Duodenal mucosa (tissue), 2 donors: ENCODE measurements around the gene IGLL1.
"Not testable (repeated sequence)": the region's sequence is repeated elsewhere in the genome, so short reads cannot be mapped to it uniquely, and the experiment has no call there.

ENCODE experiments used
- H3K27ac ChIP-seq: one replicate; pipeline ENCODE4 v1.7.0; 2013; ENCODE audit warnings: low read depth, low read length
- H3K27me3 ChIP-seq, 2 donors: one replicate each; pipeline ENCODE4 v1.7.0; 2013; ENCODE audit warnings: low read length in 2 of 2, control low read depth in 1 of 2; ENCODE audit not compliant: insufficient read depth in 2 of 2, control insufficient read depth in 1 of 2
- H3K36me3 ChIP-seq, 2 donors: one replicate each; pipeline ENCODE4 v1.7.0; 2013; ENCODE audit warnings: low read length in 2 of 2, control low read depth in 1 of 2; ENCODE audit not compliant: insufficient read depth in 2 of 2, control insufficient read depth in 1 of 2
- H3K4me1 ChIP-seq, 2 donors: one replicate each; pipeline ENCODE4 v1.7.0; 2013; ENCODE audit warnings: low read length in 2 of 2, control low read depth in 1 of 2; ENCODE audit not compliant: insufficient read depth in 2 of 2, control insufficient read depth in 1 of 2
- H3K4me3 ChIP-seq, 2 donors: one replicate each; pipeline ENCODE4 v1.7.0; 2013; ENCODE audit warnings: low read length in 2 of 2, low read depth in 1 of 2
- H3K9ac ChIP-seq, 2 donors: one replicate each; pipeline ENCODE4 v1.7.0; 2013; ENCODE audit warnings: low read length in 2 of 2, low read depth in 1 of 2
- H3K9me3 ChIP-seq, 2 donors: one replicate each; pipeline ENCODE4 v1.7.0; 2013; ENCODE audit warnings: low read length in 2 of 2, control low read depth in 1 of 2; ENCODE audit not compliant: control insufficient read depth in 1 of 2

Gene IGLL1

DNA sequence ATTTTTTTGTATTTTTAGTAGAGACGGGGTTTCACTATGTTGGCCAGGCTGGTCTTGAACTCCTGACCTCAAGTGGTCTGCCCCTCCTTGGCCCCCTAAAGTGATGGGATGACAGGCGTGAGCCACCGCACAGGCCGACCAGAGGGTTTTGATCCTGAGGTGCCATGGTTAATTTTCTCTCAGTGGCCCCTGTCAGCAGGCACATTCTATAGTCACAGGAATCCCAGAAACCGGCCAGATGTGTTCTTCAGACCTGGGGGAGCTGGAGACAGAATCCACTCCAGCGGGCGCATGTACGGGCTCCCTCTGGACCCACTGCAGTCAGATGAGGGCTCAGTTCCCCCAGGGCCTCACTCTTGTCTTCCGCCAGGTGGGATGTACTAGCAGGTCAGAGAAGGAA, 17.0 kb downstream of the IGLL1 start:
- no peak overlapping the region for H3K9ac ChIP-seq
- H3K27ac ChIP-seq, result no peak overlapping the region
- no peak overlapping the region for H3K4me3 ChIP-seq
- peaks cover 16 to 19% of the 10 kb centered on the region in 2 donors for H3K27me3 ChIP-seq
- no peaks in the 10 kb centered on the region for H3K9me3 ChIP-seq
- no peaks in the 10 kb centered on the region for H3K36me3 ChIP-seq
- H3K4me1 ChIP-seq, result peaks cover 0 to 8% of the 10 kb centered on the region in 2 donors

DNA sequence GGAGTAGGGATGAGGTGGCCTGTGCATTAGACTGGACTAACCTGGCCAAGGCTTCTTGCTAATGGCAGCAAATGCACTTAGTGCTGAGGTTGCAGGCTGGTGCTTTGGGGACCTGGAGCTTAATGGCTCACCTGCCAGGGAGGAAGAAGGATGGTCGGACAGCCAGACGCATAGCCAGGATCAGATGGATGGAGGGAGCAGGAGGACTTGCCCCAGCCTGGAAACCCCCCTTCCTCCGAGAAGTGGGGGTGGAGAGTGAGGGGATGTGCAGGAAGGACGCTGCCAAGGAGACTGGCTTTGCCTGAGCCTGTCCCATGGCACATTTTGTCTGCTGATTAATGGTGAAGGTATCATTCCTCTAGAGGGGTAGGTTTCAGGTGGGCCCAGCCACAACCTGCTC, 17.9 kb downstream of the IGLL1 start:
- Histone ChIP-seq H3K36me3 (no peaks in the 10 kb centered on the region), H3K4me3 (no peak overlapping the region), H3K4me1 (peaks cover 0 to 8% of the 10 kb centered on the region in 2 donors), H3K9me3 (no peaks in the 10 kb centered on the region), H3K27ac (no peak overlapping the region), H3K9ac (no peak overlapping the region), H3K27me3 (peaks cover 15 to 16% of the 10 kb centered on the region in 2 donors)

DNA sequence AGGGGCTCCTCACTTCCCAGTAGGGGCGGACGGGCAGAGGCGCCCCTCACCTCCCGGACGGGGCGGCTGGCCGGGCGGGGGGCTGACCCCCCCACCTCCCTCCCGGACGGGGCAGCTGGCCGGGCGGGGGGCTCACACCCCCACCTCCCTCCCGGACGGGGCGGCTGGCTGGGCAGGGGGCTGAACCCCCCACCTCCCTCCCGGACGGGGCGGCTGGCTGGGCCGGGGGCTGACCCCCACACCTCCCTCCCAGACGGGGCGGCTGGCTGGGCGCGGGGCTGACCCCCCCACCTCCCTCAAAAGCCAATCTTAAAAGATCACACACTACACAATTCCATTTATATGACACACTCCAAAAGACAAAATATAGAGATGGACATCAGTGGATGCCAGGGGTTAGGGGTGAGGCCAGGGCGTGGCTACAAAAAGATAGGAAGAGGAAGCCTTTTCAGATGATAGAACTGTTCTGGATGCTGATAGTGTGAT, 19.0 kb downstream of the IGLL1 start:
- H3K27me3 ChIP-seq, result peaks cover 10 to 16% of the 10 kb centered on the region in 2 donors
- H3K9ac ChIP-seq, H3K4me1 ChIP-seq, H3K27ac ChIP-seq, H3K36me3 ChIP-seq, H3K9me3 ChIP-seq, H3K4me3 ChIP-seq: not testable (repeated sequence)

DNA sequence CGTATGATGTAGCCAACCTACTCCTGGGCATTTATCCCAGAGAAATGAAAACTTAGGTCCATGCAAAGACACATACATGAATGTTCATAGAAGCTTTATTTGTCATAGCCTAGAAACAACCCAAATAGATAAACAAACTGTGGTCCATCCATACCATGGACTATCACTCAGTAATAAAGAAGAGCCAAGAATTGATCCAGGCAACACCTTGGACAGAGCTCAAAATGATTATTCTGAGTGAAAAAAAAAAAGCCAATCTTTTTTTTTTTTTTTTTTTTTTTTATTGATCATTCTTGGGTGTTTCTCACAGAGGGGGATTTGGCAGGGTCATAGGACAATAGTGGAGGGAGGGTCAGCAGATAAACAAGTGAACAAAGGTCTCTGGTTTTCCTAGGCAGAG, 19.9 kb downstream of the IGLL1 start:
- not testable (repeated sequence) for H3K9ac ChIP-seq, H3K27me3 ChIP-seq, H3K9me3 ChIP-seq, H3K4me1 ChIP-seq, H3K4me3 ChIP-seq, H3K27ac ChIP-seq, H3K36me3 ChIP-seq

DNA sequence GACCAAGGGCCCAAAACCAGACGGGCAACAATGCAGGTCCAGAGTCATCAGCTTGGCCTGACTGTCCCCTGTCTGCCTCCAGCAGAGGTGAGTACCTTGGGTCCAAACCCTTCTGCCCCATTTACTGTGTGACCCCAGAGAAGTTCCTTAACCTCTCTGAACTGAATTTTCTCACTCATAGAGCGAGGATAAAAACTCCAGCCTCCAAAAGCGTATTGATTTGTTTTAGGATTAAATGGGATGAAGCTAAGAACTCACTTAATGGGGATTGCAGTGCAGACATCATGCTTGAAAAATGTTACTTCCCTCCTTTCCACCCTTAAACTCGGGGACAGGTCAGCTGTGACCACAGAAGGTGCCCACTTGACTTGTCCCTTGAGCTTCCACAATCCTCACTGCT, 22.6 kb downstream of the IGLL1 start:
- no peaks in the 10 kb centered on the region for H3K9me3 ChIP-seq
- no peaks in the 10 kb centered on the region for H3K36me3 ChIP-seq
- H3K27me3 ChIP-seq, result no peaks in the 10 kb centered on the region
- no peak overlapping the region for H3K27ac ChIP-seq
- no peak overlapping the region for H3K9ac ChIP-seq
- H3K4me3 ChIP-seq, result no peak overlapping the region
- no peaks in the 10 kb centered on the region for H3K4me1 ChIP-seq

DNA sequence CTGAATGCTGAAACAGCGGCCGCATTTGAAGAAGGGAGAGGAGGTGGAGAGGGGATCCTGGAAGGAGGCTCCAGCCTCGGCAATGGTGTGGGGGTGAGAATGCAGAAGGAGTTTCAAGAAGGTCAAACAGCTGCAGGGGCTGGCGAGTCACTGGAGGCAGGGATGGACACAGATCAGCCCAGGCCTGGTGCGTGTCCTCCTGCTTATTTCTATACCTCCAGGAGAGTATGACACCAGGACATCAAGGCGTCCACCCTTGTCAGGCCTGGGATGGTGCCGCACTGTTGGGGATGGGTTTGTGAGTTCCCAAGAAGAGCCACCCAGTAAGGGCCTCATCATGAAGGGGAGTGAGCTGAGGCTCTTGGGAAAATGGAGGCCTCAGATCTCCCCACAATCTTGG, 23.1 kb downstream of the IGLL1 start:
- H3K36me3 ChIP-seq, result no peaks in the 10 kb centered on the region
- no peak overlapping the region for H3K4me3 ChIP-seq
- H3K4me1 ChIP-seq, result no peaks in the 10 kb centered on the region
- H3K9me3 ChIP-seq, result no peaks in the 10 kb centered on the region
- no peaks in the 10 kb centered on the region for H3K27me3 ChIP-seq
- H3K27ac ChIP-seq, result no peak overlapping the region
- H3K9ac ChIP-seq, result no peak overlapping the region

DNA sequence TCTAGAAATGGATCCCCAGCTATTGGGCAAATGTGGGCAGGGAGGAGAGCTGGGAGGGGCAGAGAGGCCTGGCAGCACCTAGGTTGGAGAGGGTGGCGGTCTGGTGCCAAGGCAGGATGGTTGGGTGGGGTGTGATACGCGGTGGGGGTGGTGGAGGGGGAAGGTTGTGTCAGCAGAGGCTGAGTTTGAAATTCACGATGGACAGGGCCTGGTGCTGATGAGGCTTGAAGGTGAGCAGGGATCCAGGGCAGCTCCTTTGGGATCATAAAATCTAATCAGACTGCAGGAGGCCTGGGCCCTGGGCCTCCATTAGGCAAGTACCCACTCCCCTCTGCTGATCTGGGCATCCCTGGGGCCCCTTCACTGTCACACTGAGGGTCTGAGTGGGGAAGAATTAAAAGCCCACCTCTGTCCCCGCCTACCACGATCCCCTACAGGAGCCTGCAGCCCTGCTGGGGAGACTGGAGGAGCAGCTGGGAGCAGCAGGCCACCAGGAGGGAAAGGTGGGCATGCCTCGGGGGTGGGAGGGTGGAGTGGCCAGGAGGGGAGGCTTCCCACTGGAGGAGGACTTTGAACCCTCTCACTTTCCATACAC, 24.0 kb downstream of the IGLL1 start:
- Histone ChIP-seq H3K9ac (no peak overlapping the region), H3K4me3 (no peak overlapping the region), H3K9me3 (no peaks in the 10 kb centered on the region), H3K27ac (no peak overlapping the region), H3K27me3 (no peaks in the 10 kb centered on the region), H3K4me1 (no peaks in the 10 kb centered on the region), H3K36me3 (no peaks in the 10 kb centered on the region)

DNA sequence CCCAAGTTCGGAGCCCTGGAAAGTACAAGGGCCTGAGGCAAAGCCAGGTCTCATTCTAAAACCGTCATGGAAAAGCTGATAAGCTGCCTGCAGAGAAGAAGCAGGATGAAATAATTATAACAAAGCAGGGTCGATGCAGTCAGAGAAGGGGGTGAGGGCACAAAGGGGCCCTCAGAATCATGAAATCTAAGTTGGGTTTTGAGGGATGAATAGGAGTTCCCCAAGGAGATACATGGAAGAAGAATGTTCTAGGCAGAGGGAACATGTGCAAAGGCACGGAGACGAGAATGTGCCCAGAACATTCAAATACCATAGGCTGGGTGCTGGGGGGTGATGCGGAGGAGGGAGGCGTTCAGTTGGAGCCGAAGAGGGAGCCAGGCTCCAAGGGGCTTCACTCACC, 25.0 kb downstream of the IGLL1 start:
- no peaks in the 10 kb centered on the region for H3K27me3 ChIP-seq
- H3K27ac ChIP-seq, result no peak overlapping the region
- H3K4me1 ChIP-seq, result no peaks in the 10 kb centered on the region
- no peak overlapping the region for H3K9ac ChIP-seq
- no peaks in the 10 kb centered on the region for H3K9me3 ChIP-seq
- no peak overlapping the region for H3K4me3 ChIP-seq
- H3K36me3 ChIP-seq, result no peaks in the 10 kb centered on the region

DNA sequence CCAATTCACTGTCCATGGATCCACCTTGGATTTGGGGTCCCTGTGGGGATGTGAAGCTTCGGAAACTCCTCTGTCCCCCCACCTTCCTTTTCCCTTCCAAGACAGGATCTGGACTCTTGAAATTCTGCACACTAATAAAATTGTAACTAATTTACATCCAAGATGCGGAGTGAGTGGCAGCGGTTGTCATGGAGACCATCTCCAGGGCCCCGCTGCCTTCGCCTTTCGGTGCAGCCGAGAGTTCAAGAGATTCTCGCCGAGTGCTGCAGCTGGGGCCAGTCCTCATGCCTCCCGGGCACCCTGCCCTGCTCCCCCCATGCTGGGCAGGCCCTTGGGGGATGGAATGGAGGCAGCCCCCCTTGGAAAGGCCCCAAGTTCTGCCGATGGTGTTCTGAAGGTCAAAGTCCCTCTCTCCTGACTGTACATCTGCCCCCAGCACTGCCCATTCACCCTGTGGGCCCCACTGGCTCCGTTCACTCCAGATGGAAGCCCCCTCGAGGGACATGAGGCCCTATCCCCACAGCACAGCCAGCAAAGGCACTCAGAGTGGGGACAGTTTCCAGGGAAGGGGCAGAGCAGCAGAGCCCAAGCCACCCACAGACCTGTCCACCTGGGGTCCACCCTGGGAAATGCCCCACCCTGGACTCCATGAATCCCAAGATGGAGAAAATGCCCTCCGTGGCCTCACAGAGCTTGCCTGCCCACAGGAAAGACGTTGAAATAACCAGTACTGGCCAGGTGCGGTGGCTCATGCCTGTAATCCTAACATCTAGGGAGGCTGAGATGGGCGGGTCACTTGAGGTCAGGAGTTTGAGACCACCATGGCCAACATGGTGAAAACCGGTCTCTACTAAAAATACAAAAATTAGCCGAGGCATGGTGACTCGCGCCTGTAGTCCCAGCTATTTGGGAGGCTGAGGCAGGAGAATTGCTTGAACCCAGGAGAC, 25.9 kb downstream of the IGLL1 start:
- H3K9me3 ChIP-seq, result no peaks in the 10 kb centered on the region
- H3K4me3 ChIP-seq, result no peak overlapping the region
- H3K27ac ChIP-seq, result no peak overlapping the region
- no peak overlapping the region for H3K9ac ChIP-seq
- H3K36me3 ChIP-seq, result no peaks in the 10 kb centered on the region
- H3K27me3 ChIP-seq, result no peaks in the 10 kb centered on the region
- no peaks in the 10 kb centered on the region for H3K4me1 ChIP-seq

DNA sequence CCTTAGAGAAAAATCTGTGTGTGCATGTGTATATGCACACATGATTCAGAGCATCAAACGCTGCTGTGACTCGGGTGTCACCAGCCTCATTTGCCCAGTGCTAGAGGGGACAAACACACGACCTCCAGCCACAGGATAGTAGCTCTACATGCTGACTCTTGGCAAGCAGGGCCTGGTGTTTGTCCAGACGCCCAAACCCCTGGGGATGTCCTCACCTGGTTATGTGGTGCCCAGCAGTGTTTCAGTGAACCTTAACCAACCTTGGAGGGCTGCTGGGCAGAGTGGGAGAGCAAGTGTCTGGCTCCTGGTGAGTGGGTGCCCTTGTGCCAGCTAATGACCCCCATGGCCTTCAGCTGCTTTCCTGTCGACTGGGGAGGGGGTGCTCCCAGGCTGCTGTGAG, 26.7 kb downstream of the IGLL1 start:
- Histone ChIP-seq H3K4me3 (no peak overlapping the region), H3K9me3 (no peaks in the 10 kb centered on the region), H3K36me3 (no peaks in the 10 kb centered on the region), H3K27ac (no peak overlapping the region), H3K27me3 (no peaks in the 10 kb centered on the region), H3K4me1 (no peaks in the 10 kb centered on the region), H3K9ac (no peak overlapping the region)
